GM18861 (cell line): ENCODE results near the gene PARVB.
"Not testable (repeated sequence)": the region's sequence is repeated elsewhere in the genome, so short reads cannot be mapped to it uniquely, and the experiment has no call there.

ENCODE experiments used
- ATAC-seq: cut with Tn5 transposase; IDR thresholded peaks from one replicate; pipeline ENCODE4 v1.9.1; 2021; ENCODE audit not compliant: unreplicated experiment

The PARVB gene

DNA sequence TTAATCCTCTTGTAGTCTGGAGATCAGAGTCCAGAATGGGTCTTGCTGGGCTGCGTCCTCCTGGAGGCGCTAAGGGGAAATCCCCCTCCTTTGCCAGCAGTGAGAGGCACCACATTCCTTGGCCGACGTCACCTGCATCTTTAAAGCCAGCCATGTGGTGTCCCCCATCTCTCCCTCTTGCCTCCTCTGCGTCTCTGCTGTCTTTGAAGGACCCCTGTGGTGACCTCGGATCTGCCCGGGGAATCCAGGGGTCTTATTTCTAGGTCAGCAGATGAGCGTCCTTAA is 27.2 kb upstream of the PARVB start:
- no peak for ATAC-seq

- ATAC-seq: no peak
Measured at GRCh38 chr22:43998679-43999264, 25.3 kb upstream of the PARVB start.

GRCh38 chr22:43999378-43999777 is 24.7 kb upstream of the PARVB start:
- ATAC-seq: no peak

- no peak for ATAC-seq
Measured at GRCh38 chr22:44000123-44000522, 24.0 kb upstream of the PARVB start.

- no peak for ATAC-seq
Measured at GRCh38 chr22:44001521-44001920, 22.6 kb upstream of the PARVB start.

GRCh38 chr22:44002324-44002723 is 21.8 kb upstream of the PARVB start:
- ATAC-seq: no peak

DNA sequence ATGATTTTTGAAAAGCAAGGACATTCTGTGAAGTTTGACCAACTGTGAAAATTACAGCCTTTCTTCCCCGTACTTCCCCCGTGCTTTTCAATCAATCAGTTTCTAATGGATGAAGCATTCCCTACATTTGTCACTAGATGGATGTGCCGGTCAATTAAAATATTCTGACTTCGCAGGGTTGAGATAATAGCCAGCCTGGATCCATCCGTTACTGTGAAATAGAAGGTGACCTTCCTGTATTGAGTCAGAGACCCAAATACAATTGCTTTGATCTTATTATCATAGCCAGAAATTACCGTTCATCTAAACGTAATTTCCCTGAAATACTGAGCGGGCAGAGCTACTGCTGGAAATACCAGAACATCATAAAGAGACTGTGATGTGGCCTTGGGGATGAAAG is 21.1 kb upstream of the PARVB start:
- ATAC-seq: no peak

GRCh38 chr22:44003405-44004103 is 20.5 kb upstream of the PARVB start:
- ATAC-seq: no peak

DNA sequence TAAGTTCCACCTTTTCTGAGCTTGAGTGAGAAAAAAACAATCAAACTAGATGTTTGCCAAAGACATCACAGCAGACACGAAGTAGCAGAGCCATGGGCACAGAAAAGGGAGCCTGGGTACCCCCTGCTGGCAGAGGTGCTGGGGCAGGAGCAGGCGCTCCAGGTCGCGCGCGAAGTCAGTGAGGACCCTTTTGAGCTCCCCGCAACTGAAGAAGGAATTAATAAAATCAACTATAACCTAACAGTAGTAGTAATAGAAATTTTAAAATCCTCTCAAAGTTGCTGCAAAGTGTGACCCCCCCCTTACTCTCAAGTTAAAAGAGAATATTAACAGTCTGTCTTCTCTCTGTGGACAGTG is 20.0 kb upstream of the PARVB start:
- no peak for ATAC-seq

DNA sequence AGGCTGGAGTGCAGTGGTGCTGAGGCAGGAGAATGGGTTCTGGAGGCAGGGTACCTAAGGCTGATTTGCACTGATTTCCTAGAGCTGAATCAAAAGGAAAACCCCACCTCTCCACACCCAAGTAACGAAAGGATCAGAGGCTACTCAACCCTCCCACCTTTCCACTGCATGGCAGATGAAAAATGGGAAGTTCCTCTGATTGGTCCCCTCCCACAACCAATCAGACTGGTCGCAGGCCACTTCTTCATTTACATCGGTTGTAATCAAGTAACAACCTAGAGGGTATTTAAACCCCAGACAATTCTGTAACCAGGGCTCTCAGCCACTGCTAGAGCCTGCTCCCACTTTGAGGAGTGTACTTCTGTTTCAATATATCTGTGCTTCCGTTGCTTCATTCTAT is 18.6 kb upstream of the PARVB start:
- ATAC-seq: no peak

GRCh38 chr22:44012162-44012561 is 11.9 kb upstream of the PARVB start:
- ATAC-seq: no peak

DNA sequence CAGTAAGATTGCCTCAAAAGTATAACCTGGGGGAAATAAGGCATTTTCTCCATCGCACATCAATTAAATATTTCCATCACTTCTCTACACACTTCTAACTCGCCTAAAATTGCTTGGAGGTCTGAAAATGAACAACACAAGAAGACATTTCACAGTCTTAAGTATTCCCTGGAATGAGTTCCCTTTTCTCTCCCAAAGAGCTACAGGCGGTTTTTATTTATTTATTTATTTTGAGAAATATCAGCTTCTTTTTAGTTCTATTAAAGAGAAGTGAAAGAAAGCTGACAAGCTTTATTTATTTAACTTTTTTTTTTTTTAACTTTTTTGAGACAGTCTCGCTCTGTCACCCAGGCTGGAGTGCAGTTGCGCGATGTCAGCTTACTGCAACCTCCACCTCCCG is 11.5 kb upstream of the PARVB start:
- no peak for ATAC-seq

DNA sequence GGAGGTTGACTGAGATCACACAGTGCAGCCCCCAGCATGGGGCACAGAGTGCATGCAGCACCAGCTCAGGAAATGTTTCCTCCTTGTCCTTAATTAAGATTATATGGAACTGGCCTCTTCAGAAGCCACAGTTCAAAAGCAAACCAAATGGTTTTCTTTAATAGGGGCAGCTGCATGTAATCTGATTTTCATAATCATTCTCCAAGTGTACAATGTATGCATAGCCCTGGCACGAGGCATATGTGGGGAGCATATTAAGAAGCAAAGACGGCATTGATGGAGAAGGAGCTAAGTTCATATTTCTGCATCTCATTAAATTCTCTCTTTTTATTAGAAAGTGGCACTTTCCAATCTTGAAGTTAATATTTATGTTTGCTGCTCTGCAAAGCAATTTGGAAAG is 9.9 kb upstream of the PARVB start:
- no peak for ATAC-seq

- not testable (repeated sequence) for ATAC-seq
Measured at GRCh38 chr22:44016586-44016985, 7.5 kb upstream of the PARVB start.

DNA sequence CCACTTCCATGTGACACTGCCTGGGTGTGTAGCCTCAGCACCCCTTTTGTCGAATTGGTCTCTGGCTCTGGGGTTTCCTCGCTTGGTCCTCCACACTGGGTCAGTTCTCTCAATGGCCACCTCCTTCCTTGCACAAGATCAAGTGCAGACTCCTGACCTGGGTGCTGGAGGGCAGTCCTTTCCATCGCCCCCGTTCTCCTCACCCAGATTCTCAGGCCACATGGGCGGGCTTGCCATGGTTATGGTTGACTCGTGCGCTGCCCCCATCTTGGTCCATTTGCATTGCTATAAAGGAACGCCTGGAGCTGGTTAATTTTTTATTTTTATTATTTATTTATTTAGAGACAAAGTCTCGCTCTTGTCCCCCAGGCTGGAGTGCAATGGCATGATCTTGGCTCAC is 5.5 kb upstream of the PARVB start:
- ATAC-seq: no peak

DNA sequence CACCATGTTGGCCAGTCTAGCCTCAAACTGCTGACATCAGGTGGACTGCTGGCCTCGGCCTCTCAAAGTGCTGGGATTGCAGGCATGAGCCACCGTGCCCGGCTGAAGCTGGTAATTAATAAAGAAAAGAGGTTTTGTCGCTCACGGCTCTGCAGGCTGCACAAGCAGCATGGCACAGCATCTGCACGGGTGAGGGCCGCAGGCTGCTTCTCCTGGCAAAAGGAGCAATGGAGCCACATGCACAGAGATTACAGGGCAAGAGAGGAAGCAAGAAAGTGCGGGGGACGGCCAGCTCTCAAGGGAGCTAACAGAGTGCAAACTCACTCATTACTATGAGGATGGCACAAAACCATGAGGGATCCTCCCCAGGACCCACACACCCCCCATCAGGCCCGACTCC is 4.7 kb upstream of the PARVB start:
- no peak for ATAC-seq

DNA sequence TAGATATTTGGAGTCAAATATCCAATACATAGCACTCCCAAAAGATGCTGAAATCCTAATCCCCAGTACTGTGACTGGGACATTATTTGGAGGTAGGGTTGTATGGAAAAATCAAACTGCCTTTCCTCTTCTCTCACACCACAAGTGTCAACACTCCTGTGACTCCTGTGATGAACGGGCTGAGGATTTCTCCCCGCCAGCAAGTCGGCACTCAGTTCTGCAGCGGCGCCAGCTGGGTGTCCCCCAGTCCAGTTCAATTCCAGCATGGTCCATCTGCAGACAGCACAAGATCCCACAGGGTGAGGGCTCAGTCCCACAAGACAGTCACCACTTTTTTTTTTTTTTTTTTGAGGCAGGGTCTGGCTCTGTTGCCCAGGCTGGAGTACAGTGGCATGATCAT is 4.3 kb upstream of the PARVB start:
- no peak for ATAC-seq

DNA sequence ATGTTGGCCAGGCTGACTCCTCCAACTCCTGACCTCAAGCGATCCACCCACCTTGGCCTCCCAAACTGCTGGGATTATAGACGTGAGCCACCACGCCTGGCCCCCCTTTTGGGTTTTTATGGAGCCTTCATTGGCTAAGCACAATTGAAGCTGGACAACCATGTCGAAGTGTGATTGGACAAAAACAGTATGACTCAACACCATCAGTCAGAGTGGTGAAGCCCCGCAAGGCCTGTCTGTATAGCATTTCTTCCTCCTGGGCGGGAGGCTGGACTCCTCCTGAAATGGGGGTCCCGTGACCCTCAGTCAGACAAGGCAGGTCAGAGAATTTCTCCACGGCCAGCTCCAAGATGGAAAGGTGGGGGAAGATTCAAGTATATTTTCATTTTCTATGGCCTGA is 3.1 kb upstream of the PARVB start:
- ATAC-seq: no peak

DNA sequence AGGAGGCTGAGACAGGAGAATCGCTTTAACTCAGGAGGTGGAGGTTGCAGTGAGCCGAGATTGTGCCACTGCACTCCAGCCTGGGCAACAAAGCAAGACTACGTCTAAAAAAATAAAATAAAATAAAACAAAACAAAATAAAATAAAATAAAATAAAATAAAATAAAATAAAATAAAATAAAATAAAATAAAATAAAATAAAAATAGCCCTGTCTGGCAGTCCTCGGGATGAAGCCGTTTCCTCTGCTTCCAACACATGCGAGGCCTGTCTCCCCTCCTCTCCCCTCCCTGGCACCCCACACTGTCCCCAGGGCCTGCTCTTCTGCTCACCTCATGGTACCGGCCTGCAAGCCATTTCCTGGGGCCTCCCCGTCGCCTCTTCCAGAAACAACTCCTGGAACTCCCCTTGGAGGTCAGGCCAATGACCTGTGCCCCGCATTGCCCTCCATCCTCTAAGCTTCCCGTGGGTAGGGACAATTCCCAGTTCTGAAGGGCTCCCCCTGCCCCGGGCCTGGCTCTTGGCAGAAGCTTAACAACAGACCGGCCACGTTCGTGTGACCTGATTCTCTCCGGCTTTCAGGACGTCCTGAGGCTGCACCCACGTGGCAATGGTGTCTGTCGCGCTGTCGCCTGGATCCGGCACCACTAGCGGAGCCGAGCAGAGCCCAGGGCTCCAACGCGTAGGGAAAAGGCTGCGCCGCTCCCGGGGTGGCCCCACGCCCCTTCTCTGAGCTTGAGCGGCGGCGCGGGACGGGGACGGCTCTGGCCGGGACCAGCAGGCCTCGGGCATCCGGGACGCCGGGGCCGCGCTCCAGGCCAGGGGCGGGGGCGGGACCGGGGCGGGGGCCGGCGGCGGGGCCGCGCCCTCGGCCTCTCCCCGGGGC is 456 bp upstream of the PARVB start:
- no peak for ATAC-seq

DNA sequence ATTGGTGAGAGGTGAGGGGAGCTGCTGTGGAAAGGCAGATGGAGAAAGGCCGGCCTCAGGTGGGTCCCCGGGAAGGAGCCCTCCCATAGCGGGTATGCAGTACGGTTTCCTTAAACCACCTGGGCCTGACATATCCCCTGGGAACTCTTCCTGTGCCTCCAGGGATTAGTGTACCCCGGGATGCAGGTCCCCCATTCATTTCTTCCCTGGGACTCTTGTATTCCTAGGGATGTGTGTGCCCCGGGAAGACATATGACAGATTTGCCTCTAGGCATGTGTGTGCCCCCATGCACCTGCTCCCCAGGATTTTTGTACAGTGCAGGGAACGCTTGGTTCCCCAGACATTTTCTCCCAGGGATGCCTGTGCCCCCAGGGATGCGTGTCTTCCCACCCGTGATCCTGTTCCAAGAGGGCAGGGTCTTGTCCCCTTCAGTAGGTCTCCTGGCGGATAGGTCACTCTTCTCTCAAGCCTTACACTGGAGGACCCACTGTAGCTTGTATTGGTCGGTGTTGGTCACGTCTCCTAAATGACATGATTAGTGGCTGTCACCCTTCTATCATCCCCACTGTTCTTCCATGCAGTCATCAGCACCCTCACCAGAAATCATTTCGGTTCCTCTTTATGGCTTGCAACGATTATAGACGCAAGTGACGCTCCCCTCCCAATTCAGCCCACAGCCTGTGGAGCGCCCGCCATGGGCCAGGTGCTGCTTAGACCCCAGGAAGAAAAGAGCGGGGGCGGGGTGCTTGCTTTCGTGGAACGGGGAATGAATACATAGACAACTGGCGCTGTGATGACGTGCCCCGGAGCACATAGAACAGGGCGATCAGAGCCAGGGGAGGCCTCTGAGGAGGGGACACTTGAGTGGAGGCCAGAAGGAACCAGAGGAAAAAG is 1.3 kb downstream of the PARVB start:
- peak; percentile 46 for ATAC-seq

- no peak for ATAC-seq
Measured at GRCh38 chr22:44026066-44026629, 2.0 kb downstream of the PARVB start.
